Activated CD4-positive, alpha-beta T cell treated with anti-CD3 and anti-CD28 coated beads, Interleukin-2, amount 10 ng/mL, durations not matched to agents 24 days and 14 days (primary cell): Measurements from ENCODE around the gene TTC22. TPM values are rescaled to one million over a fixed set of nuclear protein-coding genes. Genes with fewer than 3 reads are reported as not detected.

Source experiments
- total RNA-seq: library from RNA; stranded (reverse); gene quantifications from 2 replicates; pipeline ENCODE4 v1.2.3, GENCODE V29; 2022

Gene TTC22
- total RNA-seq, 1 donor from 2014 or later = 1.6 TPM

Other genes with a start within 250 kb of the TTC22 start
- not detected in 2 replicates for gene FAM151A, start 177.8 kb downstream of the TTC22 start, total RNA-seq
- 0.07 and 0.12 TPM in 2 replicates for gene MROH7, start 159.5 kb downstream of the TTC22 start, total RNA-seq
- 41.6 and 45.3 TPM in 2 replicates for gene TTC4, start 85.5 kb downstream of the TTC22 start, total RNA-seq
- gene PARS2, start 36.8 kb downstream of the TTC22 start, total RNA-seq = 7.1 and 7.8 TPM in 2 replicates
- 207 and 211 TPM in 2 replicates for gene DHCR24, start 85.9 kb upstream of the TTC22 start, total RNA-seq
- gene TMEM61, start 179.3 kb upstream of the TTC22 start, total RNA-seq = not detected in 2 replicates
- not detected in 2 replicates for gene BSND, start 197.6 kb upstream of the TTC22 start, total RNA-seq
- gene PCSK9, start 238.2 kb upstream of the TTC22 start, total RNA-seq = not detected in 2 replicates